GM19025 (cell line): Measurements from ENCODE around the gene BRD8.
"Not testable (repeated sequence)": the region's sequence is repeated elsewhere in the genome, so short reads cannot be mapped to it uniquely, and the experiment has no call there.

Source experiments
- ATAC-seq: cut with Tn5 transposase; IDR thresholded peaks from one replicate; pipeline ENCODE4 v1.9.1; 2021; ENCODE audit warnings: mild to moderate bottlenecking, low read depth, moderate library complexity; ENCODE audit not compliant: unreplicated experiment

The BRD8 gene

DNA sequence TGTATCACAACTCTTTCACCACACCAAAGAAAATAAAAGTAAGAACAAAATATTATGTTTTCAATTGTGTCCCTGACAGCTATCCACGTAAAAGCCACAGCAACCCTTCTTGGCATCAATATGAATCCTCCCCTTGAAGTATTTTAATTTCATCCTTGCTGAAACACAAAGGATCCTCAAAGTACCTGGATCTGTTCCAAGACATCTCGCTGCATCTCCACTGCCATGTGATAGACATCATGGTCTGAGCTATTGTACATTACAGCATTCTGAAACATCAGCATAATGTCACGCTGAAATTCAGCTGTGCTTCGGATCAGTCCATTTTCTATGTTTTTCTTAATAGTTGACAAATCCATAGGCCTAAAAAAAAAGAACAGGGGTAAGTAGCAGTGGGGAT lies 17.7 kb downstream of the BRD8 start:
- ATAC-seq: no peak

DNA sequence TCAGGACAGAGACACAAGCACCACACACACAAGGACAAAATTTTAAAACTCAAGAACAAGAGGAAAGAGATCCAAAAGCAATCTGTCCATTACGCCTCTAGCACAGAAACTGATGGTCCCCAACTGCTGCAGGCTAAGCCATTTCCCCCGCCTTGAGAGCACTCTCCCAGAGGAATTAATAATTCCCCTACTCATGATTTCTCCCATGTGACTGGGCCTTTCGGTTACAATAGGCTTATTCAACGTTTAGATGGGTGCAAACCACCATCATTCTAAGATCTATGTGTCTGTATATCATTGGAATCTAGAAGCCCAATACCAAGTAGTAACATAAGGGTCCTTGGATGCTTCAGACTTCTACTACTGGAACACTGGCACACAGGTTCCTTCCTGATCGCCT lies 18.8 kb downstream of the BRD8 start:
- ATAC-seq: no peak

DNA sequence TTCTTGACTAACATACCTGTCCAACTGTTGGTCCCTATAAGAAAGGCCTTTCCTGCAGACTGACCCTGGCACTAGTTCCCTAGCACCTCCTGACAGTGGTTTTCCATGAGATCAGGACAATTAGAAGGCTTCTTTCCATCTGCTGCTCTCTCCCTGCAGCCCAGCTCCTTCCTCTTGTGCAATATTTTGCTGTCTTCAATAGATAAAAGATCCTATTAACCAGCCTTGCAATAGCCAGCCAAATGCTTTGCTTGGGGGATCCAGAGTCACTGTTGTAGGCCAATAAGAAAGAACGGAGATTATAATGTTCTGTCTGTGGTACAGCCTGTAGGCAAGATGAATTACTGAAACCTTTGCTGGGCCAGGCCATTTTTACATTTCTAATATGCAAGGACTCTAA lies 20.8 kb downstream of the BRD8 start:
- no peak for ATAC-seq

DNA sequence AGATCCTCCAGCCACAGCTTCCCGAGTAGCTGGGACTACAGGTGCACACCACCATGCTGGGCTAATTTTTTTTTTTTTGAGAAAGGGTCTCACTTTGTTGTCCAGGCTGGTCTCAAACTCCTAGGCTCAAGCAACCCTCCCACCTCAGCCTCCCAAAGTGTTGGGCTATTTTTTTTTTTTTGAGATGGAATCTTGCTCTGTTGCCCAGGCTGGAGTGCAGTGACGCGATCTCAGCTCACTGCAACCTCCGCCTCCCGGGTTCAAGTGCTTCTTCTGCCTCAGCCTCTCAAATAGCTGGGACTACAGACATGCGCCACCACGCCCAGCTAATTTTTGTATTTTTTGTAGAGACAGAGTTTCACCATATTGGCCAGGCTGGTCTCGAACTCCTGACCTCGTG lies 22.5 kb downstream of the BRD8 start:
- not testable (repeated sequence) for ATAC-seq

DNA sequence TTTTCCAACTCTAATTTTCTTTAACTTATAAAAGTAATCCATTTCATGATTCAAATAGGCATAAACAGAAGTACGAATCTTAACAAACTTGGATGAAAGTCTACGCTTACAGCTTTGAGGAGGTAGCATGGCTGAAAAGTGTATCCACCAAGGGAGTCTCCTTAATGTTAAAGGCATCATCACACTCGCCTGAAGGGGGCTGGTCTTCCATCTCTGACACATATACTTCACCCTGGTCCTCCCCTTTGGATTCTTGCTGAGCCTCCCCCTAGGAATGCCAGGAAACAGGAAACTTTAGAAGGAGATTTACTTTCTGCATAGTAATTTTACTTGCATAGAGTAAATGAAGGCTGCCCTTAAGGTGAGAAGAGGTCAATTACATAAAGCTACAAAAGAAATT lies 28.9 kb downstream of the BRD8 start:
- ATAC-seq: no peak

DNA sequence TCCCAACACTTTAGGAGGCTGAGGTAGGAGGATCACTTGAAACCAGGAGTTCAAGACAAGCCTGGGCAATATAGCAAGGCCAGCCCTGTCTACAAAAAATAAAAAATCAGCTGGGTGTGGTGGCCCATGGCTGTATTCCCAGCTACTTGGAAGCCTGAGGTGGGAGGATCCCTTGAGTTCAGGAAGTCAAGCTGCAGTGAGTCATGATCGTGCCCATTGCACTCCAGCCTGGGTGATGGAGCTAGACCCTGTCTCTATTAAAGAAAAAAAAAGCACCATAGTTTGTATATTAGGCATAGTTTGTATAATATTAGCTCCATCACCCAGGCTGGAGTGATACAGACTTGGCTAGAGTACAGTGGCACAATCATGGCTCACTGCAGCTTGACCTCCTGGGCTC lies 29.6 kb downstream of the BRD8 start:
- no peak for ATAC-seq

DNA sequence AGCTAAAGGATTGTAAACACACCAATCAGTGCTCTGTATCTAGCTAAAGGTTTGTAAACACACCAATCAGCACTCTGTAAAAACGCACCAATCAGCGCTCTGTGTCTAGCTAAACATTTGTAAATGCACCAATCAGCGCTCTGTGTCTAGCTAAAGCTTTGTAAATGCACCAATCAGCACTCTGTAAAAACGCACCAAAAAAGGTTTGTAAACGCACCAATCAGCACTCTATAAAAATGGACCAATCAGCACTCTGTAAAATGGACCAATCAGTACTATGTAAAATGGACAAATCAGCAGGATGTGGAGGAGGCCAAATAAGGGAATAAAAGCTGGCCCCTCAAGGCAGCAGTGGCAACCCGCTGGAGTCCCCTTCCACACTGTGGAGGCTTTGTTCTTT lies 34.9 kb downstream of the BRD8 start:
- ATAC-seq: not testable (repeated sequence)

DNA sequence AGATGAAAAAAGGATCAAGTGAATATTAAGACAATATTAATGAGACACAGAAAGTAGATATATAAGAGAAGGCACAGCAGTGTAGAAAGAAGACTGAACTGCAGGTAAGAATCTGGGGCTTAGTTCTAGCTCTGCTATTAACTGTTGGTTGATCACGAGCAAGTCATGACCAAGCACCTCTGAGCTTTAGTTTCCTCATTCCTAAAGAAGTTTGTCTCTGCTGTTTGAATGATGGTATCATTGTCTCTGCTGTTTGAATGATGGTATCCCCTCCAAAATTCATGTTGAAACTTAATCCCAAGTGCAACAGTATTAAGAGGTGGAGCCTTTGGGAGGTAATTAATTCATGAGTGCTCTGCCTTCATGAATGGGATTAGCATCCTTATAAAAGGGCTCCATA lies 36.7 kb downstream of the BRD8 start:
- no peak for ATAC-seq

DNA sequence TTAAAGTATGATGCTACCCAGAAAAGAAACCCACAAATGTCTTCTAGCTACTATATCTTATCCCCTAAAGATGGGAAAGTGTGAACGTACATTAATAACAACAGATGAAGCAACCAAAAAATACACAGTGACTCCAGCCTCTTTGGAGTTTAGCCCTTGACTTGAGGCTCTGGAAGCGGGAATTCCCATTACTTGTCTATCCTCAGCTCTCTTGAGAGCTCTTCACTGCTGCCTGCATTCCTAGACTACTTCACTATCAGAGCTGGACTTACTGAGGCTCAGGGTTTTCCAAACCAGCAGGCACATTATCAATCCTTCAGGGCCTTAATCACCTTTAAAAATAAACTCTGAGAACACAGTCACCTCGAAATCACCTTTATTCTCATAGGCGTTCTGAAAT lies 38.2 kb downstream of the BRD8 start:
- ATAC-seq: no peak

DNA sequence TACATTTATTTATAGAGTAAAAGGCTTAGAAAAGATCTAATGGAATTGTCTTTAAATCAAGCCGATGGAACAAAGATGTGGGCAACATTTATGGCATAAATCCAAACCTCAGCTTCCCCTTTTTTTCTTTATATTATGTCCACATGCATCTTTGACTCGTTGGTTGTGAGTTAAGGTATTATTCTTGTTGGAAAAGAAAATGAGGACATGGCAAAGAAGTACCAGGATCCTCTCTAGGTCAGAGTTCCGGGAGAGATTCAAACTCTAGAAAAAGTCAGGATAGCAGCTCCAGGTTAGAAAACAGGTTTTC lies 38.7 kb downstream of the BRD8 start:
- no peak for ATAC-seq

DNA sequence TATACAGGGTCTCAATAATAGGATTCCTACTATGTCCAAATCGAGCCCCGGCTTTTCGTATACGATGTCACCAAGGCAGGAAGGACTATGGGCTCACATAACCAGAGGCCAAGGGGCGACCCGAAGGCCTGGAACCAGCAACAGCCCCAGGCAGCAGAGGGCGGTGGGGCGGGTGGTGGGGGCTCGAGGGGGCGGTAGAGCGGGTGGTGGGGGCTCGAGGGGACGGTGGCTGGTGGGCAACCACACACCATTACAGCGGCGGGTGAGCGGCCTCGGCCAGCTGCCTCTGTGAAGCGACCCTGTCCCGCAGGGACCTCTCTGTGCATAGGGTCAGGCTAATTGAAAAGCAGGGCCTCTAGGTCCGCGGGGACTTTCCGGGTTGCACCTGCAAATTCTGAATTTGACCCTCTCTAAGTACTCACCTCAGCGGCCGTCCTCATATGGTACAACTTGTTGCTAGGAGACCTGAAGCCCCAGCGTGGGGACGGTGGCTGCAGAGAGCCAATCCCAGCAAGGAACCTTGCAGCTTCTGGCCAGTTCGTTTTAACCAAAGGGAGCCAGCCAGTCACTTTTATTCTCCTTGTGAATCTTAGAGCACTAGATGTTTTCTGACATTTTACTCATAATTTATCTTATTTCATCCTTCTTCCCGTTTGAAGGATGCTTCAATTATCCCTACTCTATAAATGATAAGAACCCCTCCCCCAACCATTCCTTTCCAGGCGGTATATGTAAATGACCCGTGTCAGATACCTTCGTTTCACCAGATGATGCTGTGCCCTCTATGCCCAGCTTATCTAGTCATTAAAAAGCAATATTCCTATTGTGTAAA lies 39.3 kb downstream of the BRD8 start, which contains the start of gene NME5:
TSS of gene NME5 (minus strand) at position 480 of the 832 bp plus-strand sequence. CDS start 648 bp downstream, outside the sequence.
- ATAC-seq: no peak

DNA sequence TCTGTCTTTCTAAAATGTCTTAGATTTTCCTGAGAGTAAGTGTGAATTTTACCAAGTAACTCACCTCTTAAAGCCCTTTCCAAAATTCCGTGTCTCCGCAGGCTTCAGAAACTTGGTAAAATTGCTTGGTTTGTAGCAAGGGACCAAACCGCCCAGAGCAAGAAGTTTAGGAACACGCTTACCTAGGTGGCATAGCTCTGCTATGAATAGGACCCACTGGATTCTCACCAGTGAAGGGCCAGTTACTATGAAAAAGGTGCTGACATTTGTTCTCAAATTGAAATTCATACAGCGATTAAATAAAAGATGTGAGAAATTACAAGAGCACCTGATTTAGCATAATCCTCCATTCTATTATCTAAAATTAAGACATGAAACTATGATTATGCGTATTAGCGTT lies 45.9 kb downstream of the BRD8 start:
- ATAC-seq: no peak

DNA sequence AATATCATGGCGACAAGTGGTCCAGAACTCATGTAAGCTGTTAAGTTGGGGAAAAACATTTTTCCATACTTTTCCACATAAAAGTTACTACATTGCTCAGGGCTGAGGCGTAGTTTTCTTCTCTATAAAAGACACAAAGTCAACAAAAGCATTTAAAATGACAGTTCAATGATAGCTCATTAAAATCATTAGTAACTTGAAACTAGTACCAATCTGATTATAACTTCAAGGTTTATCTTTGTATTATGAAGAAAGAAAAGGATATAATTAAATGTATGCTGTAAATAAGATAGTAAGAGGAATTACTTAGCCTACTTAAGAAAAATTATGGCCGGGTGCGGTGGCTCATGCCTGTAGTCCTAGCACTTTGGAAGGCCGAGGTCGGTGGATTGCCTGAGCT lies 49.1 kb downstream of the BRD8 start:
- no peak for ATAC-seq

DNA sequence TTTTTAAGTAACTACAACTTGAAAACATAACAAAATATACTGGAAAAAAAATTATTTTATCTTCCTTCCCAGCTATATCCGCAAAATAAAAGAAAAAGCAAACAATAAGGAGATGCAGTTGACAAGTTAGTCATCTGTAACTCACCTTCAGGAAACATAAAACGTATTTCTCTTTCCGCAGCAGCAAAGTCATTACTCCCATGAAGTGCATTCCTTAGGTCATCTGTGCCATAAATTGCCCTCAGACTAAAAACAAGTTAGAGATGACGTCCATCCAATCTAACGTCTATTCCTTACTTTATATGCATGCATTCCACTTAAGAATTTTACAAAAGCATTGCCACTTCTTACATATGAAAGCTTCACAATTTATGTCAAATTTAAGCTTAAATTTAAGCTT lies 50.1 kb downstream of the BRD8 start:
- ATAC-seq: no peak

DNA sequence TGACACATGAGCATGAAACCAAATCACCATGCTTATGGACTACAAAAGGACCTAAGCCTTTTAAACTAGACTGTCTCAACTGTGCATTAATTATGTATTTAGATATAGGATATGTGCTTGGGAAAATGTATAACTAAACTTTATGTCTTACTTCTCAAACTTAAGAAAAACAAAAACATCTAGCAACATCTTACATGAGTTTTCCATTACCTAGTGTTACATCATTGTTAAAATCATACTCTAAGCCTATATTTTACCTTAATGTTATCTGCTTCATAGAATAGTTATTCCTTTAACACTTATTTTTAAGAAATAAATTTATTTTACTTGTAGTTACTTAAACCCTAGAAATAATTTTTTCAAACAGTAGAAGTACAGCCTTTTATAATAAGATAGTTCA lies 63.2 kb downstream of the BRD8 start:
- no peak for ATAC-seq

DNA sequence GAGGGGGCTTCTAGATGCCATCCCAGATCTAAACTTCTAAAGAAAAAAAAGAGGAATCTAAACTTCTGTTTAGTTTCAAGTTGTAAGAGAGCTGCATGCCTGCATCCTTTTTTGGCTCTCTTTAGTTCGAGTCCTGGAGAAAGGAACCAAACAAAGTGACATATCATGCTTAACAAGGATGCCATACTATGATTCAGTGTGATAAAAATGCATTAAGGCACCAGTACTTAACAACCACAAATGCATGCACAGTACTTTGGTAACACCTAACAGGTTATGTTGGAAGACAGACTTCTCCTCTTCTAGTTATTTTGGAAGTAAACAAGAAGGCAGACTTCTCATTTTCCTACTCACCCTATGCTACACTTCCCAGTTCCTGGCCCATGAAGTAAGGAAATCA lies 66.5 kb downstream of the BRD8 start:
- no peak for ATAC-seq

DNA sequence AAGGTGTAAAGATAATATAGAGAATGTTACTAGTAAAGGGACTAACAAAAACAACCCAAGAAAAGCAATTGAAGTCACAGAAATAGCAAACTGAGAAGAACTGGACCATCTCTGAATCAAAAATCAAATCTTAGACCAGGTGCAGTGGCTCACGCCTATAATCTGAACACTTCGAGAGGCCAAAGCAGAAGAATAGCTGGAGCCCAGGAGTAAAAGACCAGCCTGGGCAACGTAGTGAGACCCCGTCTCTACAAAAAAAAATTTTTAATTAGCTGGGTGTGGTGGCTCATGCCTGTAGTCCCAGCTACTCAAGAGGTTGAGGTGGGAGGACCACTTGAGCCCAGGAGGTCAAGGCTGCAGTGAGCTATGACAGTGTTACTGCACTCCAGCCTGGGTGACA lies 67.2 kb downstream of the BRD8 start:
- ATAC-seq: no peak

DNA sequence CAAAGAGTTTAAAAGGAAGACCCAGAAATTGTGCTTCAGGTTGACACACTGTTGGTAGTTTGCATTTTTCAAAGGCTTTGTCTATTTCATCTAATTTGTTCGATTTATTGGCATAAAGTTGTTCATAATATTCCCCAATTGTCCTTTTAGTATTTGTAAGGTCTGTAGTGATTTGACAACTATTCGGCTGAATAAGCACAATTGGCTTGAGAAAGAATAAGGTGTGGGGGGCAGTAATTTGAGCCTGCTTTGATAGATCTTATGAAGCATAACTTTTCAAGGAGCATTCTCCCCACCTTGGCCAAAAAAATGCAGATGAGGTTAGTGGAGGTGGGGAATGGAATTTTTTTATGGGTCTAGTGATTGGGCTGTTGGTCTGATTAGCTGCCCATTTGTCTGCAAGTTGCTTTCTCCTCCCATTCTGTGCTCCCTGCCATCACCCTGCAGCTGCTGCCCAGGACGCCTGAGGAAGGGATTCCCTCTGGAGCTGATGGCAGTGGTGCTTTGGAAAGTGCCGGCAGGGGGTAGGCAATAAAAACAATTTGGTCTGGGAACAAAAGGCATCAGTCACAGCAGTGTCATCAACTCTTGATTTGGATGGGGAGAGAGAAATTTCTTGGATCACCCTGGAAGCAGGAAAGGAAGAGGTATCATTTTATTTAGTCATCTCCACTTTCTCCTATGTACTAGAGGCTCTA lies 68.0 kb downstream of the BRD8 start:
- no peak for ATAC-seq

DNA sequence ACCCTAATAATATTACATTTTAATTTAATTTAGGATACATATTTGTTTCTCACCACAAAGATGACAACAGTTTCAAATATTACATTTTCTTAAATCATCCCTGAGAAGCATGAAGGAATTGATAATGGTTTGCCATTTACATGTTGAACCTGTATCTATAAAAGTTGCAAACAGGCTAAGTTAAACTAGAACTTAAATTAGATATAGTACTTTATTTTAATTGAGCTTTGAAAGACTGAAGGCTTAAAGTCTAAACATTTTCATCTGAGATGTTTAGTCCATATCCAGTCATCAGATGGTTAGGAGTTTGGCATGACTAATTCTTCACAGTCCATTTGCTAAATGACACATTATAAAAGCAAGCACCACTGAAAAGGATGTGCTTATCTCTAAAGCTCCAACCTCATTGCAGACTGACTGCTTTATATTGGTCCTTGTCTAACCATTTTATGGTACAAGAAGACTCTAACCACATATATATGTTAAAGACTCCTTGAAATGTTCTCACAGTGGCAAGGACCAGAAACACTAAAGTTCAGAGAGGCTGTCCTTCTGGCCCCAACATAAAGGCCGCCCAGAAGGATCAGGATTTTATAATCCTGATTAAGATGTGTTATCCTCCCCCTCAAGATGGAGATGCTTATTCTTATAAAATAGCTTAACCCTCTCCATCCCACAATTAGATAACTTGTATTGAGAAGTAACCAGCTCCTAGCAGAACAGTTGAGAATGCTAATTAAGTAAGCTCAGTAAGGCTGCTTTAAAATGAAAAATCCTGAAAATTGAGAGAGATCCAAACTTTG lies 68.8 kb downstream of the BRD8 start:
- ATAC-seq: no peak

DNA sequence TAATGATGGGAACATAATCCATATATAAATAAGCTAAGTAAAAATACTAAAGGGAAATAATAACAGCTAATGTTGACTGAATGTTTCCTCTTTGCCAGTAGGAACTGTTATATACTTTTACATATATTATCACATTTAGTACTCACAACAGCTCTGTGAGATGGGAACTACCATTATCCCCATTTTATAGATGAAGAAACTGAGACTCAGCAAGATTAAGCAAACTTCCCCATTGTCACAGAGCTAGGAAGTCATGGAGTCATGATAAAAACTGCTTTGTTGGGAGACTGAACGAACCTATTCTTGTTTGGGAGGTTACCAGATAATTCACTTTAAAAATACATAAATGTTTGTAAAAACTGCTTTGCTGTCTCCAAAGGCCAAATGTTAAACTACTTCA lies 71.2 kb downstream of the BRD8 start:
- no peak for ATAC-seq

DNA sequence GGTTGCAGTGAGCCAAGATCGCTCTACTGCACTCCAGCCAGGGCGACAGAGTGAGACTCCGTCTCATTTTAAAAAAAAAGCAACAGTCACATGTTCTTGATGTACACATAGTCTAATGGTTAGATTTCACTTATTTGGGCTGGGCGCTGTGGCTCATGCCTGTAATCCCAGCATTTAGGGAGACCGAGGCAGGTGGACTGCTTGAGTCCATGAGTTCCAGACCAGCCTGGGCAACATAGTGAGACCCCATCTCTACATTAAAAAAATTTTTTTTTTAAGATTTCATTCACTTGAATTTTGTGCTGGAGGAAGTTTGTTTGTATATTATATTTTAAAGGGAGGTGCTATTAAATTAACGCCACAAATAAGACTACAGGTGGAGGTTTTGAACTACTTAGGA lies 72.7 kb downstream of the BRD8 start:
- no peak for ATAC-seq

DNA sequence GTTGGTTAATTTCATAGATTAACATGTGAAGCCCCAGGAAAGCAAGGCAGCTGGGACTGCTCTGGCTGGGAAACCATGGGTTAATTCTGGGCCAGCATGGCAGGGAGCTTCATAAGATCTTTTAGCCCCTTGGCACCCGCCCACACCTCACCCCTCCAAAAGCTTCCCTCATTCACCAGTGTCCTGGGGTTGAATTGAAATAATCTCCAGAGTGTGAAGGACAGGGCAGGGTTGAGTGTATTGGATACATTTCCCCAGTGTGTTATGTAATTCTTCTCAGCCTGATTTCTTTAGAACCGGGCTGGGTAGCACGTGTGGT lies 75.2 kb downstream of the BRD8 start:
- no peak for ATAC-seq
